Activated CD8-positive, alpha-beta memory T cell treated with anti-CD3 and anti-CD28 coated beads, Interleukin-2, amount 50 U/mL, for 24 hours (primary cell): Measurements from ENCODE around the gene SRGAP3.

Source experiments
- DNase-seq: peaks from one replicate; pipeline ENCODE4 v3.0.0-alpha.2; 2020; ENCODE audit errors: extremely low read depth

SRGAP3 gene

GRCh38 chr3:8968375-8968882 lies 281.0 kb downstream of the SRGAP3 start:
- no peak for DNase-seq

GRCh38 chr3:8967553-8967952 lies 281.9 kb downstream of the SRGAP3 start:
- no peak for DNase-seq

- DNase-seq, result no peak
Observed at GRCh38 chr3:8966820-8967348, 282.6 kb downstream of the SRGAP3 start.

GRCh38 chr3:8966150-8966819 lies 283.2 kb downstream of the SRGAP3 start:
- no peak for DNase-seq

GRCh38 chr3:8964436-8965370 lies 284.7 kb downstream of the SRGAP3 start:
- no peak for DNase-seq

DNA sequence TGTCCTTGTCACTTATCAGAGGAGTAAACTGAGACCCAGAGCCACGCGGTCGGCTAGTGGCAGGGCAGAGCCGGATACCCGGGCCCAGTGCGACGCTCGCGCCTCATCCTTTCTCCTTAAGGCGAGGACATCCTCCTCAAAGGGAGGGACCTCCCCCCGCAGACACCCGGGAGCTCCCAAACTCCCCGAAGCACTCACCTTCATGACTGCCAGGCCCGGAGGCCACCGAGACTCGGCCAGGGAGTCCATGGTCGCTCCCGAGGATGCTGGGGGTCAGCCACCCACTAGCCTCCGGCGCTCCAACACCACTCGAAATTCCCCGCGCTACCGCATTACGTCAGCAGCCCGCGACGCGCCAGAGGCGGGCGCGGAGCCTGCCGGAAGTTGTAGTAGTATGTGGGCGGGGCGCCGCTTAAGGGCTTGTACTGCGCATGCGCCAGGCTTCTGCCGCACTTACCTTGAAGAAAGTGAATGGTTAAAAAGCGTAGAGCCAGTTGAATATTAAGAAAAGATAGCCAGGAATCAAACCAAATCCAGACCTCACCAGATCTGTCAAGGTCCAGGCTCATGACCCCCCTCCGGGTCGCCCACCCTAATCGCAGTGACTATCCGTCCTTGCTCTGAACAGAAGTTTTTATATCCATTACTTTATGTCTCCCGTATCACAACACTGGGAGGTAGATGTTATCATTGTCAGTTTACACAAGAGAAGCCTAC lies 286.2 kb downstream of the SRGAP3 start, which contains the start of gene RAD18:
Gene RAD18 (minus strand): TSS at position 336 of the 717 bp plus-strand sequence. CDS start 87 bp downstream, at position 249.
- peak; percentile 85 for DNase-seq

DNA sequence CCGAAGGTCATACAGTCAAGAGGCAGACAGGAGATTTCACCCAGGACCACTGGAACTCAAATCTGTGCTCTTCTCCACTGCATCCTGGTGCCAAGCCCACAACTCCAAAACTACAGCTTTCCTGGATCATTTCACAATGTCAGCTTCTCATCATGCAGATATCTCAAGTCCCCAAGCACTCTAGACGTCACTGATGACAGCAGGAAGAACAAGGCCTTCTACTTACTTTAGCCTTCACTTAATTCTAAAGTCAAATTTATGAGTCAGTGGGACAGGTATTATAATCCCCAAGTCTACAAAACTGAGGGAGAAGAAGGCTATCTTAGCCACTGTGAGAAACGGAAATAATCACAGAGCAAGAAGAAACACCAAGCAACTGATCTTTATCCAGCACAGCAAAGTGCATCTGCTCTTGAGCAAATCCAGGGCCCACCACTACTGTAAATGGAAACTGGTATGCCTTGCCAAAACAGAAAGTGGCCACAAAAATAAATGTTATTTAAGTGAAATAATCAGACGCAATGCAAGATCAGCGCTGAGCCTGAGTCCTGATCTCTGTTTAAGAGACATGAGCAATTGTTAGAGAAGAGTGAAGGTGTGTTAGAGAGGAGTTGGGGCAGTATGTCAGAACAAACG lies 287.1 kb downstream of the SRGAP3 start:
- no peak for DNase-seq

- no peak for DNase-seq
Observed at GRCh38 chr3:8959668-8960067, 289.8 kb downstream of the SRGAP3 start.

GRCh38 chr3:8954938-8955763 lies 294.3 kb downstream of the SRGAP3 start:
- no peak for DNase-seq

GRCh38 chr3:8953313-8953712 lies 296.1 kb downstream of the SRGAP3 start:
- no peak for DNase-seq

- no peak for DNase-seq
Observed at GRCh38 chr3:8952130-8952529, 297.3 kb downstream of the SRGAP3 start.

DNA sequence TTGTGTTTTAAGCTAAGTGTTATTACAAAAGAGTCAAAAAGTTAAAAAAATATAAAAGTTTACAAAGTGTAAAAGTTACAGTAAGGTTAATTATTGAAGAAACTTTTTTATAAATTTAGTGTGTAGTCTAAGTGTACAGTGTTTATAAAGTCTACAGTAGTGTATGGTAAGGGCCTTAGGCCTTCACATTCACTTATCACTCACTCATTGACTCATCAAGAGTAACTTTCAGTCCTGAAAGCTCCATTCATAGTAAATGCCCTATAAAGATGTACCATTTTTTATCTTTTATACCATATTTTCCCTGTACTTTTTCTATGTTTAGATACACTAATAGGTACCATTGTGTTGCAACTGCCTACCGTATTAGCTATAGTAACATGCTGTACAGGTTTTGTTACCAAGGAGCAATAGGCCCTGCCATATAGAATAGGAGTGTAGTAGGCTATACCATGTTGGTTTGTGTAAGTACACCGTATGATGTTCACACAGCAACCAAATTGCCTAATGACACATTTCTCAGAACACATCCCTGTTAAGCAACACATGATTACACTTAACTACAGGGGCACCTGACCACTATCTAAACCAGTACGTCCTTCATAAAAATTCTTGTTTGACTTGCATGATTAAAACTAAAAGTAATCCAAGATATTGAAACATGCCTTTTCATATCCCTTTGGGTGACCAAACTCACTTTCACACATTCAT lies 303.4 kb downstream of the SRGAP3 start:
- no peak for DNase-seq

GRCh38 chr3:8942746-8943488 lies 306.5 kb downstream of the SRGAP3 start:
- no peak for DNase-seq

GRCh38 chr3:8942115-8942514 lies 307.3 kb downstream of the SRGAP3 start:
- no peak for DNase-seq

- DNase-seq, result no peak
Observed at GRCh38 chr3:8938021-8938420, 311.4 kb downstream of the SRGAP3 start.

DNA sequence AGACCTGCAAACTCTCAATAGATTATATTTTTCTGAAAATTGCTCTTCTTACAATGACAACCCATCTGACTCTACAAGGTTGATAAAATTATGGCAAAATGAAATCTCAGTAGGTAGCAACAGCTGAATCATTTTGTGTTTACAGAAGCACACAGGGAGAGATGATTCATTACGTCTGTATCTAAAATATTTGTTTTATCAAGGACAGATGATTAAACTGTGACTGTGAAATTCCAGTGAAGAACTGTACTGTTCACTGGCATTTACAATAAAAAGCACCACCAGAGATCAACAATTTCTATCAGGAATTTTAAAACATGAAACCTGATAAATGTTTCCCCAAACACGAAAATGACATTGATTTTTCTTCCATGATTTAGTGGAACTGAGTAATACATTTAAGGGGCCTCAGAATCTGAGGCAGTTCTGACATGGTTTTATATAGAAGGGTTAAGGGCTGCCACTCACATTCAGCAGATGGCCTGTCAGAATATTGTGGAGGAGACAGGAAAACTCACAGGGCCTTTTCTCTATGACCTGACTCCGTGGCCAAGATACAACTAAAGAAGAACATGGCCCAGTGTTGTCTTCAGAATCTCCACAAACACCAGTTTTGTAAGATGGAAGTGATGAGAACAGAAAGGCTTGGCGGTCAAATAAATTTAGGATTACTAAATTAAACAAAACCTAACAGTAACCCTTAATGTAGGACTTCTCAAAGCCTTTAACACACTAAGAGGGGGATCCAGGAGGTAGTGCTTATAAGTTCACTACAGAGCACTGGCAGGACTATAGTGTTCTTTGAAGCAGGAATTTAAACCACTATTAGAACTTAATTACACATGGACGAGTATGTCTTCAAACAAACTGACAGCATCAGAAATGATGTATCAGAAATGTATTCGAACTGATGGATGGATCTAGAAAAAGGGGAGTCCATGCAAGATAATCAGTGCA lies 312.1 kb downstream of the SRGAP3 start:
- DNase-seq, result no peak

- no peak for DNase-seq
Observed at GRCh38 chr3:8932507-8932906, 316.9 kb downstream of the SRGAP3 start.

DNA sequence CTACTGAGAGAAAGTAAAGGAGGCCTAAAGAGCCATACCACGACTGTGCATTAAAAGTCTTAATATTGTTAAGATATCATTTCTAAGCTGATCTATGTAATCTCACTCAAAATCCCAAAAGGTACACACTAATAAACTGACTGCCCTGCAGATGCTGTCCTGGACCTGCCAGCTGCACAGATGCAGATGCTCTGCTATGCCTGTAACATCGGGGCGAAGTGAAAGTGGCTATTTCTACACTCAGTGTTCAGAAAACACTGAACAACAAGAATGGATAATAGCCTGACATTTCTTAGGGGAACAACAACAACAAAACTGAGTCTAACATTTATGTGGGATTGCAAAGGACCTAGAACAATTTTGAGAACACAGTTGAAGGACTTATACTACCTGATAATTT lies 318.1 kb downstream of the SRGAP3 start:
- no peak for DNase-seq
